CD4-positive, alpha-beta T cell treated with Interleukin-2 at 100 ng/mL for 4 hours (primary cell): ENCODE measurements around the gene KLK3.

Experiments used
- DNase-seq: peaks from one replicate; pipeline ENCODE4 v3.0.0-alpha.2; 2020; ENCODE audit warnings: low spot score

The KLK3 gene

DNA sequence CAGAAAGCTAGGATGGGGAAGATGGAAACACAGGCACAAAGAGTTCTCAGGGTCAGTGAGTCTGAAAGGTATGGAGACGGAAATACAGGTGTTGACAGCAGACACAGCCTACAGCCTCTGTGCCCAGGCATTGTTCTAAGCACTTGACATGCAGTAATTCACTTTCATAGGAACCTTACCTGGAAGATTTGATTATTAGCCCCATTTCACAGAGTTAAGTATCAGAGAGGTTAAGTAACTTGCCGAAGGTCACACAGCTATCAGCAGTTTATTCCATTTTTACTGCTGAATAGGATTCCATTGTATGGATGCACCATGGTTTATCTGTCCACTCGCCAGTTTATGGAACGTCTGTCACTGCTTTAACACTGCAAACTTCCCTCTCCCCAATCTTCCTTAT lies 43.3 kb downstream of the KLK3 start:
- no peak for DNase-seq

DNA sequence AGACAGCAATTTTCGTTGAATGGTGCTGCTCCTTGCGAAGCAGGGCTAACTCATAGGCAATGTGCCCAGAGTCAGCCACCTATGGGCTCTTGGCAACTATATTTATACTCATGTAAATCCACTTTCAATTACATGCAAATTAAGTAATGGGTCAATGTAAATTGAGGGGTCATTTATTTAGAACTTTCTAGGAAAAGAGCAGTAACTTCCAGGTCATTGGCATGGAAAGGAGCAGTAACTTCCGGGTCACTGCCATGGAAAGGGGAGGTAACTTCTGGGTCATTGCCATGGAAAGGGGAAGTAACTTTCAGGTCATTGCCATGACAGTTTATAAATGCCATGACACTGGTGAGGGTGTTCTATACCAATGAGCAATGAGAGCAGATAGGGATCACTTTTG lies 44.9 kb downstream of the KLK3 start:
- DNase-seq, result no peak

DNA sequence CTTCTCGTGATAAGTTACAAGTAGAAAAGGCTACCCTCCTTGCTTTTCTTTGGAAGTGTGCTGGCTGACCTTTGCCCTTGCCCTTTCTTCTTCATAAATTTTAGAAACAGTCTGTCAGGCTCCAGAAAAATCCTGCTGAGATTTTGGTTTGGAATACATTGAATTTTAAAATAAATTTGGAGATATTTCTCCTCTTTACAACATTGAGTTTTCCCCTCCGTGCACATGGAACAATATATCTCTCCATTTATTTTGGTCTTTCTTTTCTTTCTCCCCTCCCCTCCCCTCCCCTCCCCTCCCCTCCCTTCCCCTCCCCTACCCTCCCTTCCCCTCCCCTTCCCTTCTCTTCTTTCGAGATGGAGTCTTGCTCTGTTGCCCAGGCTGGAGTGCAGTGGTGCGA lies 47.9 kb downstream of the KLK3 start:
- DNase-seq, result no peak

DNA sequence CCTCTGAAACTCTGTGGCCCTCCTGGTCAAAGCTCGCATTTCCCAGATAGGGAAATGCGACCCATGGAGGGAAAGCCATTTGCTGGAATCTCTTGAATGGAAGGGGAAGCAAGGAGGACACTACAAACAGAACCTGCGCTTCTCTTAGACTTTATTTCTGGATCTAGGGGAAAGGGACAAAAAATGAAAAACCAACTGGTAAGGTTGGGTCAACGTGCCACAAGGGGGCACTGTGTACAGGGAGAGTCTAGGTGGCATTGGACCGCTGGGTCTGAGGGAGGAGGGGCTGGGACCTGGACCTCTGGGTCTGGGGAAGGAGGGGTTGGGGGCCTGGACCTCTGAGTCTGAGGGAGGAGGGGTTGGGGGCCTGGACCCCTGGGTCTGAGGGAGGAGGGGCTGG lies 51.5 kb downstream of the KLK3 start:
- no peak for DNase-seq

DNA sequence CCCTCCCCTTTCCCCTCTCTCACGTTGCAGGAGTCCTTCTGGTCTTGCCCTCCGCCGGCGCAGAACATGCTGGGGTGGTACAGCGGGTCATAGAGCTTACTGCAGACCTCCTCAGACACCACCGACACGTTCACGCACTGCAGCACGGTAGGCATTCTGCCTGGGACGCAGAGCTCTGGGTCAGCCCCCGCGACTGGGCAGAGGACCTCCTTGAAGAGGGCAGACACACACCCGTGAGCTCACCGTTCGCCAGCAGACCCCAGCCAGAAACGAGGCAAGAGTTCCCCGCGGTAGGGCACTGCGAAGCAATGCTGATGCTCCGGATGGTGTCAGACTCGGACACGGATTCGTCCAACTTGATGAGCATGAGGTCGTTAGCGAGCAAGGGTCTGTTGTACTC lies 53.6 kb downstream of the KLK3 start:
- no peak for DNase-seq

DNA sequence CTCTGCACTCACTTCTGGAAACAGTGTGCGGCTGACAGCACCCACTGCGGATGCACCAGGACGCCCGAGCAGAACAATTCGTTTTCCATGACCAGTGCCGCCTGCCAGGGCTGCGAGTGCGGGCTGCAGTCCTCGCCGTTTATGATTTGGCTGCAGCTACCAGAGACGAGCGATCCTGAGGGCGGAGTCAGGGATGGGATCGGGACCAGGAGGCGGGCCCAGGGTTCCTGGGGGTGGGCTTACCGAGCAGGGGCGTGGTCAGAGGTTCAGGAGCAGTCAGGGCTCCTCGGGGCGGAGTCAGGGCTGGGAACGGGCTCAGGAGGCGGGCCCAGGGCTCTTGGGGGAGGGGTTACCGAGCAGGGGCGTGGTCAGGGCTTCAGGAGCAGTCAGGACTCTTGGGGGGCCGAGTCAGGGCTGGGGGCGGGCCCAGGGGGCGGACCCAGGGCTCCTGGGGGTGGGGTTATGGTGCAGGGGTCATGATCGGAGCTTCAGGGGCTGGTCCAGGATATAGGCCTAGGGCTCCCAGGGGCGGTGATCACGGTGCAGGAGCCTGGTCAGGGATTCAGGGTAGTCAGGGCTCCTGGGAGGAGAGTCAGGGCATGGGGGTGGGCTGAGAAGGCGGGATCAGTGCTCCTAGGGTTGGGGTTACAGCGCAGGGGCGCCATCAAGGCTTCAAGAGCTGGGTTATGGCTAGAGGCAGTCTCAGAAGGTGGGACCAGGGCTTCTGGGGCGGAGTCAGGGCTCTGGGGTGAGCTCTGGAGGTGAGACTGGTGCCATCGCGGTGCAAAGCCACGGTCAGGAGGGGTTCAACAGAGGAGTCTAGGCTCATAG lies 54.7 kb downstream of the KLK3 start:
- no peak for DNase-seq
